ENCODE data around the gene USP34.

Gene USP34

GRCh38 chr2:61420991-61421544, 49.8 kb downstream of the USP34 start:
- Histone ChIP-seq H3K9ac (ENCODE audit: low read length) (no peak overlapping the region), H3K36me3 (ENCODE audit: control insufficient read depth, insufficient read depth, low read length) (no peaks in the 10 kb centered on the region), H3K4ac (ENCODE audit: low read depth, low read length) (no peak overlapping the region), H2BK120ac (ENCODE audit: low read depth, low read length) (no peak overlapping the region), H3K79me2 (ENCODE audit: control insufficient read depth, insufficient read depth, low read length) (peaks cover 49% of the 10 kb centered on the region), H3K23ac (ENCODE audit: low read length) (no peak overlapping the region), H3K27ac (ENCODE audit: low read depth, low read length) (no peak overlapping the region), H3K18ac (ENCODE audit: low read length) (no peak overlapping the region), H2AK5ac (ENCODE audit: low read length) (no peak overlapping the region), H3K79me1 (ENCODE audit: low read length) (peaks cover 15% of the 10 kb centered on the region), H3K4me3 (ENCODE audit: low read length) (no peak overlapping the region), H3K56ac (ENCODE audit: low read length) (no peak overlapping the region), H2BK15ac (replicated peaks; ENCODE audit: low read depth) (no peak overlapping the region), H3K4me2 (ENCODE audit: low read length) (no peak overlapping the region), H4K8ac (ENCODE audit: low read depth, low read length) (no peak overlapping the region), H3K27me3 (ENCODE audit: insufficient read depth, low read length, poor library complexity) (no peaks in the 10 kb centered on the region), H4K5ac (ENCODE audit: low read length) (no peak overlapping the region), H3K4me1 (ENCODE audit: control insufficient read depth, low read depth, low read length) (peaks cover 8% of the 10 kb centered on the region), H2BK5ac (ENCODE audit: low read length) (no peak overlapping the region)
- no CpG with 5 or more reads among the region's 3 CpGs for WGBS (ENCODE audit: extremely low coverage, insufficient coverage, low lambda C conversion rate)
- no peak for DNase-seq

- H3K36me3 ChIP-seq (ENCODE audit: control insufficient read depth, insufficient read depth, low read length), result no peaks in the 10 kb centered on the region
- no peak overlapping the region for H3K4ac ChIP-seq (ENCODE audit: low read depth, low read length)
- H3K23ac ChIP-seq (ENCODE audit: low read length), result no peak overlapping the region
- H3K56ac ChIP-seq (ENCODE audit: low read length), result no peak overlapping the region
- H3K27me3 ChIP-seq (ENCODE audit: insufficient read depth, low read length, poor library complexity), result no peaks in the 10 kb centered on the region
- peaks cover 3% of the 10 kb centered on the region for H3K4me1 ChIP-seq (ENCODE audit: control insufficient read depth, low read depth, low read length)
- no peak overlapping the region for H3K18ac ChIP-seq (ENCODE audit: low read length)
- DNase-seq, result no peak
- no peak overlapping the region for H3K4me2 ChIP-seq (ENCODE audit: low read length)
- H3K9ac ChIP-seq (ENCODE audit: low read length), result no peak overlapping the region
- no peak overlapping the region for H2BK15ac ChIP-seq (replicated peaks; ENCODE audit: low read depth)
- H3K4me3 ChIP-seq (ENCODE audit: low read length), result no peak overlapping the region
- no peak overlapping the region for H4K8ac ChIP-seq (ENCODE audit: low read depth, low read length)
- no peak overlapping the region for H2BK120ac ChIP-seq (ENCODE audit: low read depth, low read length)
- H2AK5ac ChIP-seq (ENCODE audit: low read length), result no peak overlapping the region
- H3K79me1 ChIP-seq (ENCODE audit: low read length), result peaks cover 15% of the 10 kb centered on the region
- no peak overlapping the region for H2BK5ac ChIP-seq (ENCODE audit: low read length)
- H4K5ac ChIP-seq (ENCODE audit: low read length), result no peak overlapping the region
- H3K79me2 ChIP-seq (ENCODE audit: control insufficient read depth, insufficient read depth, low read length), result peaks cover 35% of the 10 kb centered on the region
- H3K27ac ChIP-seq (ENCODE audit: low read depth, low read length), result no peak overlapping the region
Observed at GRCh38 chr2:61419570-61419969, 51.3 kb downstream of the USP34 start.

GRCh38 chr2:61419129-61419528, 51.8 kb downstream of the USP34 start:
- no CpG with 5 or more reads among the region's 5 CpGs for WGBS (ENCODE audit: extremely low coverage, insufficient coverage, low lambda C conversion rate)

GRCh38 chr2:61416871-61417645, 53.8 kb downstream of the USP34 start:
- H2BK15ac ChIP-seq (replicated peaks; ENCODE audit: low read depth), result no peak overlapping the region
- H3K4me3 ChIP-seq (ENCODE audit: low read length), result no peak overlapping the region
- H3K27ac ChIP-seq (ENCODE audit: low read depth, low read length), result no peak overlapping the region
- no peak overlapping the region for H3K18ac ChIP-seq (ENCODE audit: low read length)
- no peak overlapping the region for H4K5ac ChIP-seq (ENCODE audit: low read length)
- peaks cover 2% of the 10 kb centered on the region for H3K4me1 ChIP-seq (ENCODE audit: control insufficient read depth, low read depth, low read length)
- no peak overlapping the region for H3K4me2 ChIP-seq (ENCODE audit: low read length)
- no peak overlapping the region for H2BK5ac ChIP-seq (ENCODE audit: low read length)
- no peak overlapping the region for H3K56ac ChIP-seq (ENCODE audit: low read length)
- no peak overlapping the region for H3K4ac ChIP-seq (ENCODE audit: low read depth, low read length)
- no peak overlapping the region for H2AK5ac ChIP-seq (ENCODE audit: low read length)
- no peak overlapping the region for H2BK120ac ChIP-seq (ENCODE audit: low read depth, low read length)
- no peaks in the 10 kb centered on the region for H3K27me3 ChIP-seq (ENCODE audit: insufficient read depth, low read length, poor library complexity)
- no CpG with 5 or more reads among the region's 9 CpGs for WGBS (ENCODE audit: extremely low coverage, insufficient coverage, low lambda C conversion rate)
- no peak overlapping the region for H4K8ac ChIP-seq (ENCODE audit: low read depth, low read length)
- no peak overlapping the region for H3K23ac ChIP-seq (ENCODE audit: low read length)
- peaks cover 11% of the 10 kb centered on the region for H3K79me2 ChIP-seq (ENCODE audit: control insufficient read depth, insufficient read depth, low read length)
- H3K36me3 ChIP-seq (ENCODE audit: control insufficient read depth, insufficient read depth, low read length), result no peaks in the 10 kb centered on the region
- DNase-seq, result no peak
- no peak overlapping the region for H3K9ac ChIP-seq (ENCODE audit: low read length)
- H3K79me1 ChIP-seq (ENCODE audit: low read length), result peaks cover 7% of the 10 kb centered on the region

More at GRCh38 chr2:61419129-61419528, 51.8 kb downstream of the USP34 start:
- Histone ChIP-seq H3K79me2 (ENCODE audit: control insufficient read depth, insufficient read depth, low read length) (peaks cover 31% of the 10 kb centered on the region), H3K4ac (ENCODE audit: low read depth, low read length) (no peak overlapping the region), H3K9ac (ENCODE audit: low read length) (no peak overlapping the region), H3K4me3 (ENCODE audit: low read length) (no peak overlapping the region), H2BK15ac (replicated peaks; ENCODE audit: low read depth) (no peak overlapping the region), H3K4me1 (ENCODE audit: control insufficient read depth, low read depth, low read length) (peaks cover 3% of the 10 kb centered on the region), H2BK120ac (ENCODE audit: low read depth, low read length) (no peak overlapping the region), H3K27ac (ENCODE audit: low read depth, low read length) (no peak overlapping the region), H3K79me1 (ENCODE audit: low read length) (peaks cover 15% of the 10 kb centered on the region), H4K5ac (ENCODE audit: low read length) (no peak overlapping the region), H2AK5ac (ENCODE audit: low read length) (no peak overlapping the region), H3K27me3 (ENCODE audit: insufficient read depth, low read length, poor library complexity) (no peaks in the 10 kb centered on the region), H3K36me3 (ENCODE audit: control insufficient read depth, insufficient read depth, low read length) (no peaks in the 10 kb centered on the region), H3K18ac (ENCODE audit: low read length) (no peak overlapping the region), H3K56ac (ENCODE audit: low read length) (no peak overlapping the region), H4K8ac (ENCODE audit: low read depth, low read length) (no peak overlapping the region), H3K4me2 (ENCODE audit: low read length) (no peak overlapping the region), H2BK5ac (ENCODE audit: low read length) (no peak overlapping the region), H3K23ac (ENCODE audit: low read length) (no peak overlapping the region)
- no peak for DNase-seq

- peaks cover 3% of the 10 kb centered on the region for H3K79me2 ChIP-seq (ENCODE audit: control insufficient read depth, insufficient read depth, low read length)
- no peak overlapping the region for H2BK15ac ChIP-seq (replicated peaks; ENCODE audit: low read depth)
- no peak overlapping the region for H3K18ac ChIP-seq (ENCODE audit: low read length)
- no peak overlapping the region for H3K27ac ChIP-seq (ENCODE audit: low read depth, low read length)
- DNase-seq, result no peak
- H3K36me3 ChIP-seq (ENCODE audit: control insufficient read depth, insufficient read depth, low read length), result no peaks in the 10 kb centered on the region
- no peak overlapping the region for H3K4me2 ChIP-seq (ENCODE audit: low read length)
- no peak overlapping the region for H3K56ac ChIP-seq (ENCODE audit: low read length)
- H4K5ac ChIP-seq (ENCODE audit: low read length), result no peak overlapping the region
- H3K27me3 ChIP-seq (ENCODE audit: insufficient read depth, low read length, poor library complexity), result no peaks in the 10 kb centered on the region
- WGBS (ENCODE audit: extremely low coverage, insufficient coverage, low lambda C conversion rate), result no CpG with 5 or more reads among the region's 1 CpG
- H3K9ac ChIP-seq (ENCODE audit: low read length), result no peak overlapping the region
- H4K8ac ChIP-seq (ENCODE audit: low read depth, low read length), result no peak overlapping the region
- H2BK120ac ChIP-seq (ENCODE audit: low read depth, low read length), result no peak overlapping the region
- no peak overlapping the region for H3K23ac ChIP-seq (ENCODE audit: low read length)
- peaks cover under 1% of the 10 kb centered on the region for H3K79me1 ChIP-seq (ENCODE audit: low read length)
- no peak overlapping the region for H3K4me3 ChIP-seq (ENCODE audit: low read length)
- H3K4me1 ChIP-seq (ENCODE audit: control insufficient read depth, low read depth, low read length), result peaks cover 2% of the 10 kb centered on the region
- no peak overlapping the region for H3K4ac ChIP-seq (ENCODE audit: low read depth, low read length)
- H2AK5ac ChIP-seq (ENCODE audit: low read length), result no peak overlapping the region
- no peak overlapping the region for H2BK5ac ChIP-seq (ENCODE audit: low read length)
Observed at GRCh38 chr2:61415265-61415664, 55.6 kb downstream of the USP34 start.

- H3K27ac ChIP-seq (ENCODE audit: low read depth, low read length), result no peak overlapping the region
- no peak overlapping the region for H3K4me2 ChIP-seq (ENCODE audit: low read length)
- peaks cover 2% of the 10 kb centered on the region for H3K4me1 ChIP-seq (ENCODE audit: control insufficient read depth, low read depth, low read length)
- no peak overlapping the region for H4K8ac ChIP-seq (ENCODE audit: low read depth, low read length)
- no peaks in the 10 kb centered on the region for H3K27me3 ChIP-seq (ENCODE audit: insufficient read depth, low read length, poor library complexity)
- H3K56ac ChIP-seq (ENCODE audit: low read length), result no peak overlapping the region
- no peaks in the 10 kb centered on the region for H3K36me3 ChIP-seq (ENCODE audit: control insufficient read depth, insufficient read depth, low read length)
- no peak overlapping the region for H3K18ac ChIP-seq (ENCODE audit: low read length)
- DNase-seq, result no peak
- no peak overlapping the region for H3K23ac ChIP-seq (ENCODE audit: low read length)
- no peak overlapping the region for H3K4ac ChIP-seq (ENCODE audit: low read depth, low read length)
- peaks cover 7% of the 10 kb centered on the region for H3K79me2 ChIP-seq (ENCODE audit: control insufficient read depth, insufficient read depth, low read length)
- H2BK15ac ChIP-seq (replicated peaks; ENCODE audit: low read depth), result no peak overlapping the region
- no peak overlapping the region for H2BK120ac ChIP-seq (ENCODE audit: low read depth, low read length)
- H2BK5ac ChIP-seq (ENCODE audit: low read length), result no peak overlapping the region
- no CpG with 5 or more reads among the region's 3 CpGs for WGBS (ENCODE audit: extremely low coverage, insufficient coverage, low lambda C conversion rate)
- no peak overlapping the region for H3K4me3 ChIP-seq (ENCODE audit: low read length)
- H4K5ac ChIP-seq (ENCODE audit: low read length), result no peak overlapping the region
- H3K9ac ChIP-seq (ENCODE audit: low read length), result no peak overlapping the region
- H3K79me1 ChIP-seq (ENCODE audit: low read length), result peaks cover 2% of the 10 kb centered on the region
- H2AK5ac ChIP-seq (ENCODE audit: low read length), result no peak overlapping the region
Observed at GRCh38 chr2:61414674-61415073, 56.2 kb downstream of the USP34 start.

Measured in mesendoderm (in vitro differentiated cells).